Prostate gland (tissue), 2 donors: ENCODE data around the gene PUM2. TPM values are rescaled to one million over a fixed set of nuclear protein-coding genes. Genes with fewer than 3 reads are reported as not detected.
A peak's percentile ranks its signal among the peaks of the same experiment; 100 is the strongest.
"Not testable (repeated sequence)": the region's sequence is repeated elsewhere in the genome, so short reads cannot be mapped to it uniquely, and the experiment has no call there.

Experiments used
- DNase-seq: peaks from one replicate; pipeline ENCODE4 v3.0.0-alpha.2; 2019; ENCODE audit warnings: low spot score
- H3K27ac ChIP-seq, 2 donors: fragments of 200-600 bp; sonication (generic); 2 replicates each; pipeline ENCODE4 v1.5.1; 2017 to 2019
- H3K27me3 ChIP-seq: fragments of 200-600 bp; sonication (generic); replicated peaks from 2 replicates; pipeline ENCODE4 v1.5.1; 2019; ENCODE audit not compliant: insufficient read depth
- H3K36me3 ChIP-seq, 2 donors: fragments of 200-600 bp; sonication (generic); 1 replicate in 1 of 2; 2 replicates in 1 of 2; pipeline versions ENCODE4 v1.5.1 to v1.8.1; 2017 to 2019
- H3K4me1 ChIP-seq: fragments of 200-600 bp; sonication (generic); replicated peaks from 2 replicates; pipeline ENCODE4 v1.5.1; 2019
- H3K4me3 ChIP-seq, 2 donors: fragments of 200-600 bp; sonication (generic); 2 replicates each; pipeline ENCODE4 v1.5.1; 2017 to 2019
- H3K9me3 ChIP-seq: fragments of 200-600 bp; sonication (generic); 2 replicates; pipeline ENCODE4 v1.5.1; 2017
- POLR2A ChIP-seq: fragments of 450-650 bp; IDR thresholded peaks from one replicate; pipeline ENCODE4 v1.6.1; 2016; ENCODE audit warnings: antibody characterized with exemption, mild to moderate bottlenecking
- POLR2AphosphoS5 ChIP-seq: sonication (generic); formaldehyde crosslinking; IDR thresholded peaks from one replicate; pipeline ENCODE4 v1.6.1; 2017; ENCODE audit warnings: antibody characterized with exemption
- whole genome bisulfite sequencing: methylation state at CpG from one replicate; pipeline ENCODE4 v1.1.5; 2018; 5-methylcytosine and 5-hydroxymethylcytosine counted together
- intact Hi-C: fragments of 100-400 bp; cut with DNase I; formaldehyde crosslinking; loops from one replicate; pipeline ENCODE4 v1.14.2; 2022
- total RNA-seq, 2 donors: library from RNA; depleted of rRNA; stranded (reverse); fragments of >200 nt; gene quantifications; one replicate each; pipeline ENCODE4 v1.1.0, GENCODE V29; 2016
- TF ChIP-seq, protein P1 (sequence below), 4 experiments: fragments of 200-600 bp in 2 of 4; fragments of 450-650 bp in 2 of 4; sonication (generic) in 2 of 4; IDR thresholded peaks; 1 replicate in 3 of 4; 2 replicates in 1 of 4; pipeline ENCODE4 v1.5.1; 2016 to 2019; ENCODE audit warnings: antibody characterized with exemption in 4 of 4, mild to moderate bottlenecking in 2 of 4, moderate library complexity in 2 of 4

PUM2 gene
- total RNA-seq, 2 donors from 2014 or later, result 60.8 to 89.0 TPM

DNA sequence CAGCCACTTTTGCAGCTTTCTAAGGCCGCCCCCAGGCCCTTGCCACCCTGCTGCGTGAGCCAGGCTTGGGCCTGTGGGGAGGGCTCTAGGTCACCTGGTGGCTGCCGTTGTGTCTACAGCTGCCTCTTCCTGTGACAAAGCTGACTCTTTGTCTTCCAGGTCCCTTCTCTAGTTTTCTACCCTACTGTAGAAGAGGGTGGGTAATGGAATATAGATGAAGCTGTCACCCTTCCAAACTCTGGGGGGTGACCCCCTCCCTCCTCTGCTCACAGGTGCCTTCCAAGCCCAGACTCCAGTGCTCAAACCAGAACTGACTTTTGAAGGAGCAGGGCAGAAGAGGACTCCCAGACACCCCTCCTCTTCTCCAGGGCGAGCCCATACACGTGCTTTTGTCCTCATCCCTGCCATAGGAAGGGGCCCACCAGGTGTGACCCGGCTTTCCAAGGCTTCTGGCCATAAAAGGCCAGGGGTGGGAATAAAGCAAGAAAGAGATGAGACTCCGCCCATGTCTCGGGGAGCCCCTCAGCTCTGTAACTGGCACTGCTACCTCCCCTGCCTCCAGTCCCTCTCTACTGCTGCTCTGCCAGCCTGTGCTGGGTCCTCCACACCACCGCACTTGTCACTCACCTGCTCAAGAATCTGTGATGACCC lies 107.8 kb downstream of the PUM2 start:
- Histone ChIP-seq H3K27ac (no peak overlapping the region), H3K27me3 (no peaks in the 10 kb centered on the region), H3K9me3 (no peaks in the 10 kb centered on the region), H3K4me3 (no peak overlapping the region), H3K36me3 (no peaks in the 10 kb centered on the region), H3K4me1 (no peaks in the 10 kb centered on the region)
- intact Hi-C loops, result no loop called here
- TF ChIP-seq POLR2AphosphoS5 (no peak), POLR2A (no peak)
- TF ChIP-seq, protein P1, sequence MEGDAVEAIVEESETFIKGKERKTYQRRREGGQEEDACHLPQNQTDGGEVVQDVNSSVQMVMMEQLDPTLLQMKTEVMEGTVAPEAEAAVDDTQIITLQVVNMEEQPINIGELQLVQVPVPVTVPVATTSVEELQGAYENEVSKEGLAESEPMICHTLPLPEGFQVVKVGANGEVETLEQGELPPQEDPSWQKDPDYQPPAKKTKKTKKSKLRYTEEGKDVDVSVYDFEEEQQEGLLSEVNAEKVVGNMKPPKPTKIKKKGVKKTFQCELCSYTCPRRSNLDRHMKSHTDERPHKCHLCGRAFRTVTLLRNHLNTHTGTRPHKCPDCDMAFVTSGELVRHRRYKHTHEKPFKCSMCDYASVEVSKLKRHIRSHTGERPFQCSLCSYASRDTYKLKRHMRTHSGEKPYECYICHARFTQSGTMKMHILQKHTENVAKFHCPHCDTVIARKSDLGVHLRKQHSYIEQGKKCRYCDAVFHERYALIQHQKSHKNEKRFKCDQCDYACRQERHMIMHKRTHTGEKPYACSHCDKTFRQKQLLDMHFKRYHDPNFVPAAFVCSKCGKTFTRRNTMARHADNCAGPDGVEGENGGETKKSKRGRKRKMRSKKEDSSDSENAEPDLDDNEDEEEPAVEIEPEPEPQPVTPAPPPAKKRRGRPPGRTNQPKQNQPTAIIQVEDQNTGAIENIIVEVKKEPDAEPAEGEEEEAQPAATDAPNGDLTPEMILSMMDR (IDR thresholded peaks at IDR 0.05), result no peak
- 50% methylated on average over 9 of the region's 9 CpGs for WGBS
- DNase-seq, result no peak

GRCh38 chr2:20241973-20242726 lies 108.5 kb downstream of the PUM2 start:
- DNase-seq, result no peak
- 52% methylated on average over 38 of the region's 43 CpGs for WGBS
- H3K4me1 ChIP-seq, result no peaks in the 10 kb centered on the region
- no peak overlapping the region for H3K4me3 ChIP-seq
- no peaks in the 10 kb centered on the region for H3K36me3 ChIP-seq
- H3K9me3 ChIP-seq, result no peaks in the 10 kb centered on the region
- H3K27me3 ChIP-seq, result no peaks in the 10 kb centered on the region
- H3K27ac ChIP-seq, result no peak overlapping the region
- TF ChIP-seq, protein P1 (IDR thresholded peaks at IDR 0.05), result peak in 1 of 4 experiments; percentile 14
- TF ChIP-seq POLR2AphosphoS5, result no peak
- intact Hi-C loops, result no loop called here

DNA sequence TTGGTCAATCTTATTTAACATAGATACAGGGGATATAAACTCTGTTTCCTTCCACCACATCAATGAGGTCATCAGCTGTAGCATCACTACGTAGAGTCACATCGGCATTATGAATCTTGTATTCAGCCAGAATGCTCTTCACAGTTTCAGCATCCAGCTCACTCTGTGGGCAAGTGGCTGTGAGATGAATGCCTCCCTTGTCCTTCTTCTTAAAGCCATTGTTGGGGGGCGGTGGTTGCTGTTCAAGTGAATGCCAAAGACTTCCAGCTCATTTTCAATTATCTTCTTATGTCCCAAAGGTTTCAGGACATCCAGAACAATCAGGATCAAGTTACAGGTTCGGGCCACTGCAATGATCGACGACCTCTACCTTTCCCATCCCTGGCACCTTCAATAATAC lies 110.4 kb downstream of the PUM2 start:
- H3K9me3 ChIP-seq, intact Hi-C loops, H3K4me1 ChIP-seq, H3K27me3 ChIP-seq, DNase-seq, H3K27ac ChIP-seq, H3K4me3 ChIP-seq, H3K36me3 ChIP-seq: not testable (repeated sequence)
- 92% methylated on average over 6 of the region's 6 CpGs for WGBS

- Histone ChIP-seq H3K27ac (no peak overlapping the region), H3K27me3 (no peaks in the 10 kb centered on the region), H3K36me3 (no peaks in the 10 kb centered on the region), H3K4me3 (no peak overlapping the region), H3K9me3 (no peaks in the 10 kb centered on the region), H3K4me1 (no peaks in the 10 kb centered on the region)
- TF ChIP-seq POLR2AphosphoS5, result no peak
- TF ChIP-seq POLR2A, result no peak
- TF ChIP-seq, protein P1 (IDR thresholded peaks at IDR 0.05), result no peak
- no peak for DNase-seq
- intact Hi-C loops, result no loop called here
- 53% methylated on average over 5 of the region's 5 CpGs for WGBS
Measured at GRCh38 chr2:20236496-20236895, 114.1 kb downstream of the PUM2 start.

DNA sequence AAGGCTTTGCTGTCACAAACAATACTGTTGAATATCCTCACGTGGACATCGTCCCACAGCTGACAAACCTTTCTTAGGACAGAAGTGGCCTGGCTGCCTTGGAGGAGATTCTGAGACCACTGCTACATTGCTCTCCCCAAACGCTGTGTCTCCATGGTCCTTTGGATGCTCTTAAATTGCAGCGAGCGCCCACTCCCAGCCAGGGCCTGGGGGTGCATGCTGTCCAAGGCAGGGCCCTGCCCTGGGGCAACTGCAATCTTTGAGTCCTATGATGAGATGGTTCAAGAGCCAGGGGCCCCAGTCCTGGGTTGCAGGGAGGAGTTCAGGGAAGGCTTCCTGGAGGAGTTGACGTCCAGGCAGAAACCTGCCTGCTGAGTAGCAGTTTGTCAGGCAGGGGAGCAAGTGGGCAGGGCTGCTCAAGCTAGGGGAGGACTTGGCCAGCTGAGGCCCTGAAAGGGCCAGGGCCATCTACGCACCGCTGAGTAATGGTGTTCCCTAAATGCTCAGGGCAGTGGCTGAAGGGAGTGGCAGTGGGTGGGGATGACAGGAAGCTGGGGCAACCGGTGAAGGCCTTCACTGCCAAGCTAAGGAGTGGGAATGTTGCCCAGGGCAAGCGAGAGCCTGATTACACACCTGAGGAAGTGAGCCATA lies 114.9 kb downstream of the PUM2 start:
- no peaks in the 10 kb centered on the region for H3K4me1 ChIP-seq
- DNase-seq, result no peak
- intact Hi-C loops, result no loop called here
- H3K36me3 ChIP-seq, result no peaks in the 10 kb centered on the region
- no peak overlapping the region for H3K4me3 ChIP-seq
- no peak overlapping the region for H3K27ac ChIP-seq
- 79% methylated on average over 10 of the region's 10 CpGs for WGBS
- no peaks in the 10 kb centered on the region for H3K9me3 ChIP-seq
- TF ChIP-seq POLR2A (no peak), POLR2AphosphoS5 (no peak)
- TF ChIP-seq, protein P1 (IDR thresholded peaks at IDR 0.05), result no peak
- H3K27me3 ChIP-seq, result no peaks in the 10 kb centered on the region

DNA sequence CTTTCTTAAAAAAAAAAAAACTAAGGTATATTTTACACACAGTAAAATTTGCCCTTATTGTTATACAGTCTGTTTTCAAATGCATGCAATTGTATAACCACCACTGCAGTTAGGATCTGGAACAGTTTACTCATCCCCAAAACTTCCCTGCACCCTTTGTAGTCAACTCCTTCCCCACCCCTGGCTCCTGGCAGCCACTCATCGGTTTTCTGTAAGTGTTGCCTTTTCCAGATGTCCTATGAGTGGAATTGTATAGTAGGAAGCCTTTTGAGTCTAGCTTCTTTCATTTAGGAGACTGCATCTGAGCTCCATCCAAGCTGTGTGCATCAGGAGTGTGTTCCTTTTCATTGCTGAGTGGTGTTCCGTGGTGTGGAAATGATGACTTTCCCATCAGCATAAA lies 116.0 kb downstream of the PUM2 start:
- H3K9me3 ChIP-seq, H3K36me3 ChIP-seq, H3K27me3 ChIP-seq, DNase-seq, H3K4me1 ChIP-seq, H3K4me3 ChIP-seq, intact Hi-C loops, H3K27ac ChIP-seq: not testable (repeated sequence)
- 82% methylated on average over 2 of the region's 2 CpGs for WGBS
